GM23338 (cell line): ENCODE results near the gene FAM136A. TPM values are rescaled to one million over a fixed set of nuclear protein-coding genes. Genes with fewer than 3 reads are reported as not detected.

Experiments used
- ATAC-seq: fragments of 200-7000 bp; cut with Tn5 transposase; 3 replicates; pipeline ENCODE4 v1.9.1; 2020
- DNase-seq: peaks from one replicate; pipeline ENCODE4 v3.0.0-alpha.2; 2015; ENCODE audit warnings: low spot score
- H2AFZ ChIP-seq: fragments of 200-600 bp; sonication (generic); 2 replicates; pipeline ENCODE4 v1.8.0; 2016; ENCODE audit warnings: antibody characterized with exemption, mild to moderate bottlenecking, moderate library complexity
- H3F3A ChIP-seq: fragments of 200-600 bp; sonication (generic); replicated peaks from 2 replicates; pipeline ENCODE4 v1.8.0; 2017; ENCODE audit warnings: antibody characterized with exemption, mixed run types, low read depth
- H3K27ac ChIP-seq: fragments of 200-600 bp; sonication (generic); 2 replicates; pipeline ENCODE4 v1.6.1; 2016; ENCODE audit warnings: low read depth
- H3K27me3 ChIP-seq: fragments of 200-600 bp; sonication (generic); 2 replicates; pipeline ENCODE4 v1.8.0; 2016; ENCODE audit warnings: mild to moderate bottlenecking, mixed run types, moderate library complexity; ENCODE audit not compliant: insufficient read depth
- H3K36me3 ChIP-seq: fragments of 200-600 bp; sonication (generic); 2 replicates; pipeline ENCODE4 v1.8.0; 2016; ENCODE audit warnings: mild to moderate bottlenecking; ENCODE audit not compliant: insufficient read depth
- H3K4me1 ChIP-seq: fragments of 200-600 bp; sonication (generic); 2 replicates; pipeline ENCODE4 v1.8.0; 2016; ENCODE audit warnings: mild to moderate bottlenecking, moderate library complexity; ENCODE audit not compliant: insufficient read depth
- H3K4me2 ChIP-seq: fragments of 200-600 bp; sonication (generic); 2 replicates; pipeline ENCODE4 v1.7.1; 2017; ENCODE audit warnings: mixed run types
- H3K4me3 ChIP-seq: fragments of 200-600 bp; sonication (generic); 2 replicates; pipeline ENCODE4 v1.6.1; 2016; ENCODE audit warnings: mixed run types
- H3K79me2 ChIP-seq: fragments of 200-600 bp; sonication (generic); replicated peaks from 2 replicates; pipeline ENCODE4 v1.8.0; 2017; ENCODE audit warnings: mild to moderate bottlenecking; ENCODE audit not compliant: insufficient read depth
- H3K9me2 ChIP-seq: fragments of 200-600 bp; sonication (generic); 2 replicates; pipeline ENCODE4 v1.8.0; 2017; ENCODE audit not compliant: insufficient read depth
- H4K20me1 ChIP-seq: fragments of 200-600 bp; sonication (generic); replicated peaks from 2 replicates; pipeline ENCODE4 v1.8.0; 2017; ENCODE audit warnings: mild to moderate bottlenecking; ENCODE audit not compliant: insufficient read depth
- H3K27ac Mint-ChIP-seq: 2 replicates; pipeline ENCODE4 v1.8.0; 2020; ENCODE audit warnings: inconsistent platforms, mild to moderate bottlenecking, moderate library complexity, mixed read lengths
- H3K27me3 Mint-ChIP-seq: 3 replicates; pipeline ENCODE4 v1.8.0; 2022; ENCODE audit warnings: low read depth, mild to moderate bottlenecking, moderate library complexity, mixed read lengths, inconsistent platforms; ENCODE audit not compliant: insufficient read depth, poor library complexity
- H3K36me3 Mint-ChIP-seq: 3 replicates; pipeline ENCODE4 v1.8.0; 2021; ENCODE audit warnings: low read depth, mild to moderate bottlenecking, inconsistent platforms, moderate library complexity, mixed read lengths
- H3K4me1 Mint-ChIP-seq: 3 replicates; pipeline ENCODE4 v1.8.0; 2020; ENCODE audit warnings: mild to moderate bottlenecking, inconsistent platforms, mixed read lengths
- H3K4me3 Mint-ChIP-seq: 3 replicates; pipeline ENCODE4 v1.8.0; 2021; ENCODE audit warnings: moderate library complexity, mild to moderate bottlenecking, inconsistent platforms, mixed read lengths
- H3K9me3 Mint-ChIP-seq: 3 replicates; pipeline ENCODE4 v1.8.0; 2020; ENCODE audit warnings: moderate library complexity, mild to moderate bottlenecking, inconsistent platforms, mixed read lengths
- CREB1 ChIP-seq: fragments of 250-450 bp; sonication (Bioruptor Pico); IDR thresholded peaks from 2 replicates; pipeline ENCODE4 v1.5.0; 2020; ENCODE audit warnings: low read depth, mild to moderate bottlenecking, moderate library complexity
- CTCF ChIP-seq, 2 experiments: fragments of 200-600 bp in 1 of 2; sonication (generic) in 1 of 2; conservative IDR thresholded peaks; 2 replicates each; pipeline versions ENCODE4 v1.5.1 to v1.6.1; 2016 to 2017; ENCODE audit warnings: antibody characterized with exemption in 2 of 2, low read depth in 2 of 2, mild to moderate bottlenecking in 2 of 2, moderate library complexity in 1 of 2
- EZH2 ChIP-seq: fragments of 200-600 bp; sonication (generic); IDR thresholded peaks from one replicate; pipeline ENCODE4 v1.8.0; 2017; ENCODE audit warnings: antibody characterized with exemption, mild to moderate bottlenecking, low read depth; ENCODE audit not compliant: unreplicated experiment
- EZH2phosphoT487 ChIP-seq: fragments of 200-600 bp; sonication (generic); IDR thresholded peaks from one replicate; pipeline ENCODE4 v1.8.1; 2018; ENCODE audit warnings: antibody characterized with exemption; ENCODE audit not compliant: unreplicated experiment
- JUNB ChIP-seq: IDR thresholded peaks from one replicate; pipeline ENCODE4 v1.6.1; 2016; ENCODE audit warnings: antibody characterized with exemption; ENCODE audit not compliant: unreplicated experiment
- NANOG ChIP-seq: IDR thresholded peaks from 2 replicates; pipeline ENCODE4 v1.6.1; 2016; ENCODE audit warnings: antibody characterized with exemption, borderline replicate concordance
- POLR2AphosphoS5 ChIP-seq: IDR thresholded peaks from 2 replicates; pipeline ENCODE4 v1.6.1; 2016; ENCODE audit warnings: antibody characterized with exemption, low read depth
- REST ChIP-seq: IDR thresholded peaks from one replicate; pipeline ENCODE4 v1.6.1; 2018; ENCODE audit warnings: antibody characterized with exemption; ENCODE audit not compliant: unreplicated experiment
- STAT1 ChIP-seq: IDR thresholded peaks from one replicate; pipeline ENCODE4 v1.6.1; 2016; ENCODE audit warnings: antibody characterized with exemption; ENCODE audit not compliant: unreplicated experiment
- ZNF114 ChIP-seq: fragments of 250-450 bp; sonication (Bioruptor Pico); IDR thresholded peaks from 2 replicates; pipeline ENCODE4 v1.5.0; 2020; ENCODE audit warnings: mild to moderate bottlenecking, moderate library complexity
- ZNF331 ChIP-seq: fragments of 250-450 bp; sonication (Bioruptor Pico); IDR thresholded peaks from 2 replicates; pipeline ENCODE4 v1.5.0; 2020; ENCODE audit warnings: low read depth, mild to moderate bottlenecking, moderate library complexity
- polyA plus RNA-seq: library from polyadenylated mRNA; unstranded; fragments of >200 nt; fragmentation: Nextera tagmentation; extraction: Ambion mirVana; gene quantifications from 2 replicates; pipeline ENCODE4 v1.2.1, GENCODE V29; 2016
- total RNA-seq: library from RNA; depleted of rRNA; stranded (reverse); fragments of >200 nt; shearing (Covaris generic); gene quantifications from 2 replicates; pipeline ENCODE4 v1.2.3, GENCODE V29; 2014
- TF ChIP-seq, protein P1 (sequence below): IDR thresholded peaks from 2 replicates; pipeline ENCODE4 v1.6.1; 2016; ENCODE audit warnings: antibody characterized with exemption
- TF ChIP-seq, protein P2 (sequence below): fragments of 250-450 bp; sonication (Bioruptor Pico); IDR thresholded peaks from 2 replicates; pipeline ENCODE4 v1.5.0; 2020; ENCODE audit warnings: mild to moderate bottlenecking, moderate library complexity

Gene FAM136A
- total and polyA plus RNA-seq, 2 experiments from 2014 or later, result 115 to 150 TPM

- Histone ChIP-seq H3K9me2 (no peaks in the 10 kb centered on the region), H4K20me1 (no peaks in the 10 kb centered on the region), H3K4me2 (no peak overlapping the region), H3K79me2 (no peaks in the 10 kb centered on the region), H3K27ac (no peak overlapping the region), H2AFZ (no peak overlapping the region), H3K27me3 (no peaks in the 10 kb centered on the region), H3F3A (no peaks in the 10 kb centered on the region), H3K4me1 (no peaks in the 10 kb centered on the region), H3K4me3 (no peak overlapping the region), H3K36me3 (no peaks in the 10 kb centered on the region)
- Mint-ChIP-seq H3K27ac (no peak overlapping the region), H3K36me3 (no peaks in the 10 kb centered on the region), H3K9me3 (no peaks in the 10 kb centered on the region), H3K4me3 (no peak overlapping the region), H3K4me1 (peaks cover 2% of the 10 kb centered on the region; the same call in 1 of the 3 replicates), H3K27me3 (peaks cover 16% of the 10 kb centered on the region)
- no peak for ATAC-seq
- TF ChIP-seq POLR2AphosphoS5 (no peak), STAT1 (no peak), CTCF (conservative IDR thresholded peaks at IDR 0.05; ENCODE audit: low read depth in 2 of 2) (no peak), JUNB (no peak), ZNF114 (CRISPR knock-in tag) (no peak), CREB1 (CRISPR knock-in tag) (no peak), REST (no peak), ZNF331 (no peak), EZH2 (no peak), EZH2phosphoT487 (no peak), NANOG (no peak)
- TF ChIP-seq, protein P1, sequence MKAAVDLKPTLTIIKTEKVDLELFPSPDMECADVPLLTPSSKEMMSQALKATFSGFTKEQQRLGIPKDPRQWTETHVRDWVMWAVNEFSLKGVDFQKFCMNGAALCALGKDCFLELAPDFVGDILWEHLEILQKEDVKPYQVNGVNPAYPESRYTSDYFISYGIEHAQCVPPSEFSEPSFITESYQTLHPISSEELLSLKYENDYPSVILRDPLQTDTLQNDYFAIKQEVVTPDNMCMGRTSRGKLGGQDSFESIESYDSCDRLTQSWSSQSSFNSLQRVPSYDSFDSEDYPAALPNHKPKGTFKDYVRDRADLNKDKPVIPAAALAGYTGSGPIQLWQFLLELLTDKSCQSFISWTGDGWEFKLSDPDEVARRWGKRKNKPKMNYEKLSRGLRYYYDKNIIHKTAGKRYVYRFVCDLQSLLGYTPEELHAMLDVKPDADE, result no peak
- TF ChIP-seq, protein P2, sequence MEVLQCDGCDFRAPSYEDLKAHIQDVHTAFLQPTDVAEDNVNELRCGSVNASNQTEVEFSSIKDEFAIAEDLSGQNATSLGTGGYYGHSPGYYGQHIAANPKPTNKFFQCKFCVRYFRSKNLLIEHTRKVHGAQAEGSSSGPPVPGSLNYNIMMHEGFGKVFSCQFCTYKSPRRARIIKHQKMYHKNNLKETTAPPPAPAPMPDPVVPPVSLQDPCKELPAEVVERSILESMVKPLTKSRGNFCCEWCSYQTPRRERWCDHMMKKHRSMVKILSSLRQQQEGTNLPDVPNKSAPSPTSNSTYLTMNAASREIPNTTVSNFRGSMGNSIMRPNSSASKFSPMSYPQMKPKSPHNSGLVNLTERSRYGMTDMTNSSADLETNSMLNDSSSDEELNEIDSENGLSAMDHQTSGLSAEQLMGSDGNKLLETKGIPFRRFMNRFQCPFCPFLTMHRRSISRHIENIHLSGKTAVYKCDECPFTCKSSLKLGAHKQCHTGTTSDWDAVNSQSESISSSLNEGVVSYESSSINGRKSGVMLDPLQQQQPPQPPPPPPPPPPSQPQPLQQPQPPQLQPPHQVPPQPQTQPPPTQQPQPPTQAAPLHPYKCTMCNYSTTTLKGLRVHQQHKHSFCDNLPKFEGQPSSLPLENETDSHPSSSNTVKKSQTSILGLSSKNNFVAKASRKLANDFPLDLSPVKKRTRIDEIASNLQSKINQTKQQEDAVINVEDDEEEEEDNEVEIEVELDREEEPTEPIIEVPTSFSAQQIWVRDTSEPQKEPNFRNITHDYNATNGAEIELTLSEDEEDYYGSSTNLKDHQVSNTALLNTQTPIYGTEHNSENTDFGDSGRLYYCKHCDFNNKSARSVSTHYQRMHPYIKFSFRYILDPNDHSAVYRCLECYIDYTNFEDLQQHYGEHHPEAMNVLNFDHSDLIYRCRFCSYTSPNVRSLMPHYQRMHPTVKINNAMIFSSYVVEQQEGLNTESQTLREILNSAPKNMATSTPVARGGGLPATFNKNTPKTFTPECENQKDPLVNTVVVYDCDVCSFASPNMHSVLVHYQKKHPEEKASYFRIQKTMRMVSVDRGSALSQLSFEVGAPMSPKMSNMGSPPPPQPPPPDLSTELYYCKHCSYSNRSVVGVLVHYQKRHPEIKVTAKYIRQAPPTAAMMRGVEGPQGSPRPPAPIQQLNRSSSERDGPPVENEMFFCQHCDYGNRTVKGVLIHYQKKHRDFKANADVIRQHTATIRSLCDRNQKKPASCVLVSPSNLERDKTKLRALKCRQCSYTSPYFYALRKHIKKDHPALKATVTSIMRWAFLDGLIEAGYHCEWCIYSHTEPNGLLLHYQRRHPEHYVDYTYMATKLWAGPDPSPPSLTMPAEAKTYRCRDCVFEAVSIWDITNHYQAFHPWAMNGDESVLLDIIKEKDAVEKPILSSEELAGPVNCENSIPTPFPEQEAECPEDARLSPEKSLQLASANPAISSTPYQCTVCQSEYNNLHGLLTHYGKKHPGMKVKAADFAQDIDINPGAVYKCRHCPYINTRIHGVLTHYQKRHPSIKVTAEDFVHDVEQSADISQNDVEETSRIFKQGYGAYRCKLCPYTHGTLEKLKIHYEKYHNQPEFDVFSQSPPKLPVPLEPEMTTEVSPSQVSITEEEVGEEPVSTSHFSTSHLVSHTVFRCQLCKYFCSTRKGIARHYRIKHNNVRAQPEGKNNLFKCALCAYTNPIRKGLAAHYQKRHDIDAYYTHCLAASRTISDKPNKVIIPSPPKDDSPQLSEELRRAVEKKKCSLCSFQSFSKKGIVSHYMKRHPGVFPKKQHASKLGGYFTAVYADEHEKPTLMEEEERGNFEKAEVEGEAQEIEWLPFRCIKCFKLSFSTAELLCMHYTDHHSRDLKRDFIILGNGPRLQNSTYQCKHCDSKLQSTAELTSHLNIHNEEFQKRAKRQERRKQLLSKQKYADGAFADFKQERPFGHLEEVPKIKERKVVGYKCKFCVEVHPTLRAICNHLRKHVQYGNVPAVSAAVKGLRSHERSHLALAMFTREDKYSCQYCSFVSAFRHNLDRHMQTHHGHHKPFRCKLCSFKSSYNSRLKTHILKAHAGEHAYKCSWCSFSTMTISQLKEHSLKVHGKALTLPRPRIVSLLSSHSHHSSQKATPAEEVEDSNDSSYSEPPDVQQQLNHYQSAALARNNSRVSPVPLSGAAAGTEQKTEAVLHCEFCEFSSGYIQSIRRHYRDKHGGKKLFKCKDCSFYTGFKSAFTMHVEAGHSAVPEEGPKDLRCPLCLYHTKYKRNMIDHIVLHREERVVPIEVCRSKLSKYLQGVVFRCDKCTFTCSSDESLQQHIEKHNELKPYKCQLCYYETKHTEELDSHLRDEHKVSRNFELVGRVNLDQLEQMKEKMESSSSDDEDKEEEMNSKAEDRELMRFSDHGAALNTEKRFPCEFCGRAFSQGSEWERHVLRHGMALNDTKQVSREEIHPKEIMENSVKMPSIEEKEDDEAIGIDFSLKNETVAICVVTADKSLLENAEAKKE (CRISPR knock-in tag), result no peak
- no peak for DNase-seq
Observed at GRCh38 chr2:70347831-70348230, 46.0 kb upstream of the FAM136A start.
